ENCODE data around the gene PFAS.
A peak's percentile ranks its signal among the peaks of the same experiment; 100 is the strongest.

PFAS gene

DNA sequence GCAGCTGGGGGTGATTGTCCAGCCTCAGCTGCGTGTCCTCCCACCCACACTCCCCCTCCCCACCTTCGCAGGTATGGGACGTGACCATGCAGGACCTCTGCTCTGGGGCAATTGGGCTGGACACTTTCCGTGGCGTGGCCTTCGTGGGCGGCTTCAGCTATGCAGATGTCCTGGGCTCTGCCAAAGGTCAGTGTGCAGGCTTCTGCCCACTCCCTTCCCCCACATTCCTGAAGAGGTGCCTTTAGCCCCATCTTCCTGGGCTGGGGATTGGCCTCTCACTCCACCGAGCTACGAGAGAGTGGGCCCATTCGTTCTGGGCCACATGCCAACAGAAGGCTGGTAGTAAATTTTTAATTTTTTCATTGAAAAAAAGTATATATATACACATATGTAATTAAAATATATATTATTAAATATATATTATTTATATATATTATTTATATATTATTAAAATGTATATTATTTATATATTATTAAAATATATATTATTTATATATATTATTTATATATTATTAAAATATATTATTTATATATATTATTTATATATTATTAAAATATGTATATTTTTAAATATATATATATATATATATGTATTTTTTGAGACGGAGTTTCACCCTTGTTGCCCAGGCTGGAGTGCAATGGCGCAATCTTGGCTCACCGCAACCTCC, 18.5 kb downstream of the PFAS start:
- DNase-seq, result no peak

- DNase-seq, result no peak
Measured at GRCh38 chr17:8268550-8269298, 19.6 kb downstream of the PFAS start.

- DNase-seq, result no peak
Measured at GRCh38 chr17:8272421-8272820, 23.3 kb downstream of the PFAS start.

DNA sequence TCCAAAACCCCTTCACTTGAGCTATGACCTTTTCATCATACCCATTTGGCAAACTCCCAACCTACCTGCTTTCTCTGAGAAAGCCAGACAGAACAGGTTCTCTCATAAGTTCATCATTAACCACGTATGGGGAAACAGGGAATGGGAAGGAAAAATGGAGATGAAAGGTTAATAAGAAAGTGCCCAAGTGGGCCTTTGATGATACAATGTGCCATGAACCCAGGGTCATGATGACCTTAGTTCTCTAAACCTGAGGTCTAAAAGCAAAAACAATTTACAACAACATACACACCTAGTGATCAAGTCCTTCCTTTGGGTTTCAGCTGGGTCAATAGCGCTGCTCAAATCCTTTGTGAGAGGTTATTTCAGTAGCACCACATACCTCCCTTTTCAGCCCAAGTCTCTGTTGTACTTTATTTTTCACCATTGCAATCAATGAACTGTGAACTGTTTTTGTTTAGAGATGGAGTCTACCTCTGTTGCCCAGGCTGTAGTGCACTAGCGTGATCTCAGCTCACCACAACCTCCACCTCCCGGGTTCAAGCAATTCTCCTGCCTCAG, 24.9 kb downstream of the PFAS start:
- no peak for DNase-seq

GRCh38 chr17:8274816-8275215, 25.7 kb downstream of the PFAS start:
- no peak for DNase-seq

GRCh38 chr17:8275421-8276290, 26.6 kb downstream of the PFAS start:
- no peak for DNase-seq

DNA sequence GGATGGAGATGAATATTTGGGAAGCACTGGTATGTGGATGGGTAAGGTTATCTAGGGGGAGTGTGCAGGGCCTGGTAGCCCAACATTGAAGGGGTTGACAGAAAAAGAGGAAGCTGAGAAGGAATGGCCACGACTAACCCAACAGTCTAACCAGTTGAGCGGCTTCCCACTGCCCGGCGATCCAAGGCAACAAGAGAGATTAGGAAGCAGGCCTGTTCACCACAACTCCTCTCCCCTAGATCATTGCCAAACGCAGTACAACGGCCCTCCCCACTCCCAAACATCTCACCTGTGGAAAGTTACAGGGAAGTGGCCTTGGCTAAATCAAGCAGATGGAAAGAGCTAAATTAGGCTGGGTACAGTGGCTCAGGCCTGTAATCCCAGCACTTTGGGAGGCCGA, 28.2 kb downstream of the PFAS start:
- DNase-seq, result no peak

DNA sequence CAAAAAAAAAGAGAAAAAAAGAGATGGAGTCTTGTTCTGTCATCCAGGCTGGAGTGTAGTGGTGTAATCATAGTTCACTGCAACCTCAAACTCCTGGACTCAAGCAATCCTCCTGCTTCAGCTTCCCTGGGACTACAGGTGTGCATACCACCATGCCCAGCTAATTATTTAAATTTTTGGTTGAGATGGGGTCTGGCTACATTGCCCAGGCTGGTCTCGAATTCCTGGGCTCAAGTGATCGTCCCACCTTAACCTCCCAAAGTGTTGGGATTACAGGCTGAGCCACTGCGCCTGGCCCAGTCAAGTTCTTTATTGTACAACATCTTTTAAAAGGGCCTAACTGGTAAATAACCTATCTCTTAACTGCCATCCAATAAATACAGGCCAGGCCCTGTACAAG, 33.3 kb downstream of the PFAS start:
- DNase-seq, result no peak

DNA sequence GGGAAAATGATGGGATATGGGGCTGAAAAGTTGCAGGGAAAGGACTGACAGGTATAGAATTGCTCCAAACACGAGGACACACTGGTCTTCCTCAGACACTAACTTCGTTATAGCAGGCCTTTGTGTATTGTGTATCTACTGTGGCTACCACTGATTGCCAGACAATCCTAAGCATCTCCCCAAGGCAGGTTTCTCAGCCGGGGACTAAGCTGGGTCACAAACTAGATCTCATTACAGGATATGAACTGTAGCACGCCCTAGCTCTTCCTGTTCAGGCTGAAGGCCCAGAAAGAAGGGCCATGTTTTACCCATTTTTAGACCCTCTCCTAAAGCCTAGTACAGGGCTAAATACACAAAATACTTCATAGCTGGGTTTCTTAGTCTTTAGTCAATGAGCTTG, 34.3 kb downstream of the PFAS start:
- DNase-seq, result no peak

- no peak for DNase-seq
Measured at GRCh38 chr17:8284126-8284525, 35.0 kb downstream of the PFAS start.

DNA sequence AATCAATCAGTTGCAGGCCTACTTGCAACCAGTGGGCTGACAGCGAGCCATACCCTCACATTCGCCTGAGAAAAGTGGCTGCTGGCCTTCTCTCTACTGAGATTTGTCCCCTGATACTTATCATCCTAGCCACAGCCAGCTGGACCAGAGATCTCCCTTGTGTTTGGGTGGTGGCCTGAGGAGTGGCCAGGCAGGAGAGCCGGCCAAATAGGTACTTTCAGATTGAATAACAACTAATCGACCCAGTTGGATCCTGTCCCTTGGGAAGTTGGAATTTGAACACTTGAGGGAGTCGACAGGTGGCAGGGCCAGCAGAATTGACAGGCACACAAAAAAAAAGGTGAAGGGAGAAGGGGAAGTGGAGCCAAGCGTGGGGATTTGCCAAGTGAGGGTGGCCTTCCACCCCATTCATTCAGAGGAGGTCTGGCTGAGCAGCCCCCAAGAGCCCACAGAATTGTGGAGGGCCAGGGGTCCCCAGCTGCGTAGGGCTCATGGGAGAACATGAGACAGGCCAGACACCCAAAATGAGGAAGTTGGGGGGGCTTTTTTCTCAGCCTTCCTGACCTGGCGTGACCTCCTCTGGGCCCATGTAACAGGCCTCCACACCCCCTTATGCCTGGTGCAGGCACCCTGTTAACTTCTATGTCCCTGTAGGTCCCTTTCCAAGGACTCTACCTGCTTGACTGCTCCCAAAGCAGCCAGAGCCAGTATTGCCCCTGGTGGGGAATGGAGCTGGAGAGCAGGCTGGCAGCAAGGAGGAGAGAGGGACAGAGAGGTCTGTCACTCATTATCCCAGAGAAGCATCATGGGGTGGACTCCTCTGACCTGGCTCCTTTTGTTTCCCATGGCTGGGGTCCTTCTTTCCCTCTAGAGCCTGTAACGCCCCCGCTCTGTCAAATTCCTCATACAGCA, 36.4 kb downstream of the PFAS start:
- DNase-seq, result no peak

DNA sequence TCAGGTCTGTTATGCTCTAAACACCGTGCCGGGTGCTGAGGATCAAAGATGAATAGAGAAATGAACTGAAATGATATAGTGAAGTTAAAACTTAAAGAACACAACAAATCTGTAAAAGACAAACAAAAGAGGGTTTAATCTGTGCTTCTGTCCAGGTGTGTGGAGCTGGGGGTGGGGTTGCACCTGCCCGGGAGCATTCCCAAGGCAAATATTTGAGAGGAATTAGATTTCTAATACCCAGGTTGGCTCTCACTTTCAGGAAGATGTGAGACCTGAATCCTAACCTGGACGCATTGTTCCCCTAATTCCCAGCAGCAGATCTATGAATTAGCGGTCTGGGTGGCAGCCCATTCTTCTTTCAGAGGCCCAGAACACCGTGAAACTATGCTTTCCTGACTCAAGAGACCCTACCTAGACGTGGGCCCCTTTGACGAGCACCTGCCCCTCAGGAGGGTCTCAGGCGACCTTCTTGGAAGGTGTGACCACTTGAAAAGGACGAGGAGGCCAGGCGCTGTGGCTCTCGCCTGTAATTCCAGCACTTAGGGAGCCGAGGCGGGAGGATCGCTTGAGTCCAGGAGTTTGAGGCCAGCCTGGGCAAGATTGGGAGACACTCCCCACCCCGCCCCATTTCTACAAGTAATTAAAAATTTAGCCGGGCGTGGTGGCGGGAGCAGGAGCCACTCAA, 38.7 kb downstream of the PFAS start:
- DNase-seq, result no peak

GRCh38 chr17:8288336-8289102, 39.4 kb downstream of the PFAS start, which contains the start of gene RANGRF:
TSS of gene RANGRF (plus strand) at chr17:8288670. CDS start at chr17:8288789, 119 bp downstream.
- DNase-seq, result peak; percentile 91

DNA sequence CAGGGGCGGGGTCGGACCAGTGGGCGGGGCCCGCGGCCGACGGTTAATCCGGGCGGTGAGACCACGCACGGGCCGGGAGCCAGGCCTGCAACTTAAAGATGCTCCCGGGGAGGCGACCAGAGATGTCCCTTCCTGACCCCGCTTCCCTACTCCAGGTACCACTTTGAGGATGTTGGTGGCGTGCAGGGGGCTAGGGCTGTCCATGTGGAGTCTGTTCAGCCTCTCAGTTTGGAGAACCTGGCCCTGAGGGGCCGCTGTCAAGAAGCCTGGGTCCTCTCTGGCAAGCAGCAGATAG, 40.0 kb downstream of the PFAS start:
- DNase-seq, result no peak

DNA sequence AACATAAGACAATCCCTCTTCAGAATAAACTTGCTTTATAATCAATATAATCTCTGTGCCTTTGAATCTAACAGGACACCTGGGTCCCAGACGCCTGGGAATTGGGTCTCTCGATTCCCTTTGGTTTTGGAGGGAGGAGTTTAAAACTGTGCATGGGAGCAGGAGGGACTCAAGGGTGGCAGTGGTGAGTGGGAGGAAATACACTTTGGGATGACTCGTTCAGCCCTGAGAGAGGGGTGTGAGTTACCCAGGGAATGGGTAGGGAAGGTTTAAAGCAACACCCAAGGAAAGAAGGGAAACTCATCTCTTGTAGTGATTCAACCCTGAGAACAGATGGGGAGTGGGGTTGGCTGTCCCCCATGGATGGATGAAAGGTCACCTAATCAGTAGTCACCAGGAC, 41.0 kb downstream of the PFAS start:
- no peak for DNase-seq

DNA sequence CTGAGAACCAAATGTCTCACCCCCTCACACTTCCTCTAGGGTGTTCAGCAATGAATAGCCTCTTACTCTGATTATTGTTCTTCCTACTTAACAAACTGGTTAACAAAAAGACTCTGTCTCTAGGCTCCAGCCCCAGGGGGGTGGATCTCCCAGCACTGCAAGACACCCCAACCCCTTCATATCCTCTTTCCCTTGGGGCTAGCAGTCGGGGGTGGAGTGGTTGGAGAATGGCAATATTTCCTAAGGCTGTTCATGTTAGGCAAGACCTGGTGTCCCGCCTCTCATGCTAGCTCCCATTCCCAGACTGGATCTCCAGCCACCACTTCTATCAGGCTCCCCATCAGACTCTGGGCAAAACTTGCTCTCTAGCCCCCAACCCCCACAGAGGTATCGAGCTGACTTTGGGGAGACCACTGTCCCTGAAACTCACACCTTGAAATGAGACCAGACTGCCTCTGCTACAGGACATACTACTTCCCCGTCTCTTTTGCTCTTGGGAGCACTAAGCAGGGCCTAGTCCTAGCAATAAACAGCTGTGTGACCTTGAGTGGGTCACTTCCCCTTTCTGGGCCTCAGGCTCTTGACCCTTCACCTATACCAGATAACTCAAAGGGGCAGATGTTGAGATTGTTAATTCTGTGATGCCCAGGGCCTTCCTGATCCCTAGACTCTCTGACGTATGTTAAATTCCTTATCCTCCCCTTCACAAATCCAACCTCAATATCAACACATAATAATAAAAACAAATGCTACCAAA, 43.7 kb downstream of the PFAS start:
- DNase-seq, result no peak

- DNase-seq, result no peak
Measured at GRCh38 chr17:8294361-8294760, 45.3 kb downstream of the PFAS start.

DNA sequence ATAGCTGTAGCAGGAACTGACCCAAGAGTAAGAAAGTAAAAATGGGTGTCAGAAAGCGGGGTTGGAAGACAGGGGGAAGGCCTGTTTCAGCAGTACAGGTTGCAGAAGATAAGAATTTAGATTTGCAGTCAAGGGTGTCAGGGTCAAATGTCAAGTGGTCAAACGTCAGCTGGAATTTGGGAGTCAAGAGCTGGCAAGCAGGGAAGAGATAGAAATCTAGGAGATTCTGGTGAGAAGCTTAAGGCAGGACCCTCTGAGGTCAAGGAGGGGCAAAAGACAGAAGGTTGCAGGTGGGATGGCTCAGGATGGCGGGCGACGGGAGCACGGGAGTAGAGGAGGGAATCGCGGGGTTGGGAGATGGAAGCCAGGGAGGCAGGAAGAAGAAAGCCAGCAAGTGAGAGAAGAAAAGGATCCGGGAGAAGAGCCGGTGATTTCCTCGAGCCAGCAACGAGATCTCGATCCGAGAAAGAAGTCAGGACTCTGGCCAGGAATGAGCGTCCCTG, 45.8 kb downstream of the PFAS start:
- no peak for DNase-seq

DNA sequence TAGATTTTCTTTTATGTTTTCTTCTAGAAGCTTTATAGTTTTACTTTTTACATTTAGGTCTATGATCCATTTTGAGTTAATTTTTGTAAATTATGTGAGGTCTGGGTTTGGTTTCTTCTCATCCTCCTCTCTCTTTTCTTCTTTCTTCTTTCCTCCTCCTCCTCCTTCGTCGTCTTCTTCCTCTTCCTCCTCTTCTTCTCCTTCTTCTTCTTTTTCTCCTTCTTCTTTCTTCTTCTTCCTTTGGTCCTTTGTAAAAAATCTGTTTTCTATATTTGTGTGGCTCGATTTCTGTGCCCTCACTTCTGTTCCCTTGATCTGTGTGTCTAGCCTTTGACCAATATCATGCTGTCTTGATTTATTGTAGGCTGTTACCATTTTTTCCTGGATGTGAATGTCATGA, 51.1 kb downstream of the PFAS start:
- DNase-seq, result no peak
